SIG-M5 (cell line): Measurements from ENCODE around the gene GALNT5.
"Not testable (repeated sequence)": the region's sequence is repeated elsewhere in the genome, so short reads cannot be mapped to it uniquely, and the experiment has no call there.

Experiments used
- DNase-seq: peaks from one replicate; lab custom pipeline; 2025; lab: John Stamatoyannopoulos, UW

GALNT5 gene

GRCh38 chr2:157251932-157252331 lies 5.6 kb upstream of the GALNT5 start:
- no peak for DNase-seq

GRCh38 chr2:157252529-157252928 lies 5.0 kb upstream of the GALNT5 start:
- no peak for DNase-seq

GRCh38 chr2:157254041-157254440 lies 3.5 kb upstream of the GALNT5 start:
- DNase-seq = no peak

- no peak for DNase-seq
Observed at GRCh38 chr2:157255746-157256145, 1.8 kb upstream of the GALNT5 start.

- no peak for DNase-seq
Observed at GRCh38 chr2:157256626-157257025, 879 bp upstream of the GALNT5 start.

GRCh38 chr2:157258520-157259326 lies 1.2 kb downstream of the GALNT5 start:
- DNase-seq = no peak

GRCh38 chr2:157259386-157259785 lies 1.9 kb downstream of the GALNT5 start:
- DNase-seq = no peak

GRCh38 chr2:157259960-157260359 lies 2.5 kb downstream of the GALNT5 start:
- no peak for DNase-seq

- no peak for DNase-seq
Observed at GRCh38 chr2:157260533-157261198, 3.2 kb downstream of the GALNT5 start.

- DNase-seq = no peak
Observed at GRCh38 chr2:157261199-157261782, 3.8 kb downstream of the GALNT5 start.

- no peak for DNase-seq
Observed at GRCh38 chr2:157262248-157262647, 4.7 kb downstream of the GALNT5 start.

- DNase-seq = no peak
Observed at GRCh38 chr2:157264099-157264498, 6.6 kb downstream of the GALNT5 start.

GRCh38 chr2:157265825-157266224 lies 8.3 kb downstream of the GALNT5 start:
- no peak for DNase-seq

- DNase-seq = no peak
Observed at GRCh38 chr2:157267476-157267875, 10.0 kb downstream of the GALNT5 start.

- no peak for DNase-seq
Observed at GRCh38 chr2:157269060-157269459, 11.6 kb downstream of the GALNT5 start.

- DNase-seq = no peak
Observed at GRCh38 chr2:157269922-157270321, 12.4 kb downstream of the GALNT5 start.

GRCh38 chr2:157271590-157272203 lies 14.2 kb downstream of the GALNT5 start:
- no peak for DNase-seq

- not testable (repeated sequence) for DNase-seq
Observed at GRCh38 chr2:157279311-157279710, 21.8 kb downstream of the GALNT5 start.

- no peak for DNase-seq
Observed at GRCh38 chr2:157281316-157281715, 23.8 kb downstream of the GALNT5 start.

- no peak for DNase-seq
Observed at GRCh38 chr2:157283468-157283867, 26.0 kb downstream of the GALNT5 start.

- DNase-seq = no peak
Observed at GRCh38 chr2:157287160-157287559, 29.7 kb downstream of the GALNT5 start.

- DNase-seq = no peak
Observed at GRCh38 chr2:157290525-157290924, 33.0 kb downstream of the GALNT5 start.

GRCh38 chr2:157291018-157291417 lies 33.5 kb downstream of the GALNT5 start:
- DNase-seq = no peak
